GM12873 (cell line): Measurements from ENCODE around the gene TCIRG1.

Experiments used
- CTCF ChIP-seq: IDR thresholded peaks from 2 replicates; pipeline ENCODE4 v1.5.1; 2012; ENCODE audit warnings: low read depth, mild to moderate bottlenecking, moderate library complexity, low read length, control low read depth; ENCODE audit not compliant: insufficient read depth; ENCODE audit errors: missing control alignments

Gene TCIRG1

DNA sequence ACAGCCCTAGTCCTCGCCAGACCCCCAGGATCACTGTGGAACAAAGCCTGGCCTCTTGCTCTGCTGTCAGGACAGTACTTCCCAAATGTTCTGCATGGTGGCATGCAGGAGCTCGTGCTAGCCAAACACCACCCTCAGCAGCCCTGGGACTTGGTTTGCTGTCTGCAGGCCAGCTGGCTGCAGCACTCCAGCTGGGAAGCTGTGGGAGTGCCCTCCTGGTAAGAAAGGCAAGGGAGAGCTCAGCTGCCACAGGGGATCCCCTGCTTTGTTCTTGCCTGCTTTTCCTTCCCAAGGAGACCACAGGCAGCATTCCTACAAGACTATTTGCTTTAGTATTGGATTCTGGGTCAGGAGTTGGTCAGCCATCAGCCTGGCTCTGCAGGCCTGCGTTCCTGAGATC lies 27.9 kb downstream of the TCIRG1 start:
- no peak for TF ChIP-seq CTCF

- TF ChIP-seq CTCF = no peak
These were observed 29.2 kb downstream of the TCIRG1 start for GRCh38 chr11:68067991-68068390.

DNA sequence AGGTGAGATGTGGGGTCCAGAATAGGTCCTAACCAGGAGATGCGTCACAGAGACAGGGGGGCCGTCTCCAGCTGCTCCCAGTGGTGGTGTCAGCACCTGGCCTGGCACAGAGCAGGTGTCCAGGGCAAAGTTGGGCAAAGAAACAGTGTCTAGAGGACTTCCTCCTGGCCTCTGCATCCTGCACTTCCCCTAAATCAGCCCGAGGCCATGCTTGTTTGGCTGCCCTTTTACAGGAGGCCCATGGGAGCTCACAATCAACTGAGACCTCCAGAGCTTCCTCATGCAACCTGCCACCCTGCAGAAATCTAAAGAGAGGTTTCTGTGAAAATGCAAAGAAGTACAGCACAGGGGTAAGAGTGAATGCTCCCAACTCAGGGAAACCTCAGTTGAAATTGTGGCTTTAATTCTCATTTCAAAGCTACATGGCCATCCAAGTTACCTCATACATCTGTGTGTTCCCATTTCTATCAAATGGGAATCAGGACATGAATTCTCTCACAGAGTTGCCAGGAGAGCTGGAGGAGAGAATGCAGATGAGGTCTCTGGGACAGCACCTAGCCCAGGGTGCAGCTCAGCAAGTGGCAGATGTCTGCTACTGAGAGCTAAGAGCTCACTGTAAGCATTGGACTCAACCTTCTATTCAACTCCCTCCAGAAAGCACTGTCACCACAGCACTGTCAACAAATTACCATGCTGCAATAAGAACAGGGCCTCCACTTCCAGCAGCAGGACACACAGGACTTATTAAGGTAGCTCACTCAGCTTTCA lies 32.6 kb downstream of the TCIRG1 start:
- no peak for TF ChIP-seq CTCF

DNA sequence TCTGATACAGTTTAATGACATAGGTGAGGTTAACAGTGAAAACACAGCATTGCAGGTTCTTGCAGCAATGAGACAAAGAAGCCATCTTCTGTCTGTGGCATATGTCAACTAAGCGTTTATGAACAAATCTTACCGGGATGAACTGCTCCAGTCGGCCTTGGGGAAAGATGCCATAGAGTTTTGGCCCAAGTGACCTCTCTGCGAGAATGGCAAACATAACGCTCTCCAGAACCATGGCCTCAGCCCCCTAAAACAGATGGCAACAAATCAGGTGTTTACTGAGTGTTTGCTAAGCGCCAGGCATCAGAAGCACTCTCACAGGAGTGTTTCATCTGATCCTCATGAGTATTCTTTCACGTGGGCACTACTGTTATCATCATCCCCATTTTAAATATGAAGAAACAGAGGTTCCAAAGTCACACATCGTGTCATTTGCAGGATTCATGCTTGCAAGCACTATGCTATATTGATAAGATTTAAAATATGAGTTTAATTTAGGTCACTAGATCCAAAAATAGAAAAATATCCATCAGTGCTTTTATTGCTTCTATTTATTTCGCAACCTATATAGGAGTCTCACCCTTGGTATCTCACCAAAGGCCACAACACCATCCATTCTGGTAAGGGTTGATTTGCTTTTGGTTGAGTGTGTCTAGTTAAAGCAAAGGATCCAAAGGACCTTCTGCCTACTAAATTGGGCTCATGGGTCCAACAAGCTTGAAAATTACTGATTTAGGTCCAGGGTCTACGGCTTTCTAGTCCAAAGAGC lies 35.9 kb downstream of the TCIRG1 start:
- TF ChIP-seq CTCF = no peak

GRCh38 chr11:68076371-68077042 lies 37.7 kb downstream of the TCIRG1 start:
- TF ChIP-seq CTCF = peak; percentile 28

DNA sequence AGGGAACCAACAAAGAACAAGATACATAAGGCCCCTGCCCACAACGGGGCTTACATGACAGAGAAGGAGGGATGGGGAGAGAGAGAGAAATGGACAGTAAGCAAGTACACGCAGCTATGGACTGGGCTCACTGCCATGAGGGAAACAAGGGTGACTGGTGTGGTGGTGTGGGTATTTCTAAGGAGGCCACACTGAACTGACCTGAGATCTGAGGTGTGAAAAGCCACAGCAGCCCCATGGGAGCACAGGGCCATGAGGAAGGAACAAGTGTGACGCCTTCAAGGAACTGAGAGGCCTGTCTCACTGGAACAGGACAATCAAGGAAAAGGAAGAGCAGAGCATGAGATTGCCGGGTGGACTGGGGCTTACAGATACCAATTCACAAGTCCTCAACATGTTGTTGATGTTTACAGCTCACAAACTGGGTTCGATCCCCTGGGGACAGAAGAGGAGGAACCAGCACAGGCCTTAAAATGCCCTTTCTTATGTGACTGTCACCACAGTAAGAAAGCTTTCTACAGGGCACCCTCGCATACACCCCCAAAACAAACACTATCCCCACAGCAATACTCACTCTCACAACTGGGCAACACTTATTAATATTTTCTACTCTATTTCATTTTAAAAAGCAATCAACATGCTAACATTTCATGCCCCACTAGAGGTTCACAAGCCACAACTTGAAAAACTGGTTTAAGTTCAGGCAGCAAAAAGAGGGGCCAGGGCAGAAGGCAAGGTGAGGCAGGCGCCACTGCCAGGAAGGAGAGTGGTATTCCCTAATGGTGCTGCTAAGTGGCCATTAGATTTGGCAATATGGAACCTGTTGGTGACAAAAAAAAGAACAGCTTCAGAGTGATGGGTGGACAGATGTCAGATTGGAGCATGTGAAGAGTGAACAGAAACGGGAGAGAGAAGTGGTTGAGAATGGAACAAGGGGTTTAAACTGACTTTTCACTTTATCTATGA lies 39.1 kb downstream of the TCIRG1 start:
- no peak for TF ChIP-seq CTCF
